ENCODE data around the gene RPL27A. TPM values are rescaled to one million over a fixed set of nuclear protein-coding genes. Genes with fewer than 3 reads are reported as not detected.

The RPL27A gene
- total and polyA plus RNA-seq, 2 donors (not counting 1 experiment from before 2014, with no cell fraction given) = 1,035 to 1,114 TPM

- Histone ChIP-seq H3K36me3 (ENCODE audit: control insufficient read depth, insufficient read depth, low read length) (peaks cover 7% of the 10 kb centered on the region), H4K20me1 (ENCODE audit: control insufficient read depth, extremely low read depth, insufficient read depth, low read length) (no peaks in the 10 kb centered on the region), H3K4me2 (ENCODE audit: extremely low read depth, insufficient read depth, low read length) (no peak overlapping the region), H3K4me1 (ENCODE audit: control insufficient read depth, extremely low read depth, insufficient read depth, low read length) (peaks cover 34% of the 10 kb centered on the region), H3K9ac (ENCODE audit: insufficient read depth, low read length) (no peak overlapping the region), H3K4me3 (replicated peaks in 1 of 4; ENCODE audit: control extremely low read depth in 1 of 4, insufficient read depth in 1 of 4, low read depth in 3 of 4, low read length in 4 of 4) (no peak overlapping the region), H2AFZ (ENCODE audit: low read length) (no peak overlapping the region), H3K9me3 (ENCODE audit: control insufficient read depth, insufficient read depth, low read depth, low read length) (no peaks in the 10 kb centered on the region), H3K27me3 (ENCODE audit: control insufficient read depth, insufficient read depth, low read length) (no peaks in the 10 kb centered on the region), H3K79me2 (ENCODE audit: control insufficient read depth, insufficient read depth, low read length) (no peaks in the 10 kb centered on the region), H3K27ac (ENCODE audit: insufficient read depth, low read length) (no peak overlapping the region)
- DNase-seq (ENCODE audit: low read depth in 2 of 2) = no peak
- TF ChIP-seq CTCF (conservative IDR thresholded peaks at IDR 0.05 in 1 of 2, IDR thresholded peaks at IDR 0.05 in 1 of 2; ENCODE audit: low read depth in 1 of 2, low read length in 2 of 2) = no peak
- no peak for TF ChIP-seq EZH2 (IDR thresholded peaks at IDR 0.05; ENCODE audit: low read length, missing control alignments)
These were observed 47.5 kb downstream of the RPL27A start for GRCh38 chr11:8729837-8730696.

GRCh38 chr11:8730697-8731020 lies 48.1 kb downstream of the RPL27A start:
- Histone ChIP-seq H3K27ac (ENCODE audit: insufficient read depth, low read length) (no peak overlapping the region), H3K27me3 (ENCODE audit: control insufficient read depth, insufficient read depth, low read length) (no peaks in the 10 kb centered on the region), H4K20me1 (ENCODE audit: control insufficient read depth, extremely low read depth, insufficient read depth, low read length) (no peaks in the 10 kb centered on the region), H3K4me1 (ENCODE audit: control insufficient read depth, extremely low read depth, insufficient read depth, low read length) (peaks cover 34% of the 10 kb centered on the region), H3K4me2 (ENCODE audit: extremely low read depth, insufficient read depth, low read length) (no peak overlapping the region), H3K36me3 (ENCODE audit: control insufficient read depth, insufficient read depth, low read length) (peaks cover 7% of the 10 kb centered on the region), H3K79me2 (ENCODE audit: control insufficient read depth, insufficient read depth, low read length) (no peaks in the 10 kb centered on the region), H3K4me3 (replicated peaks in 1 of 4; ENCODE audit: control extremely low read depth in 1 of 4, insufficient read depth in 1 of 4, low read depth in 3 of 4, low read length in 4 of 4) (no peak overlapping the region), H3K9ac (ENCODE audit: insufficient read depth, low read length) (no peak overlapping the region), H3K9me3 (ENCODE audit: control insufficient read depth, insufficient read depth, low read depth, low read length) (no peaks in the 10 kb centered on the region), H2AFZ (ENCODE audit: low read length) (no peak overlapping the region)
- TF ChIP-seq EZH2 (IDR thresholded peaks at IDR 0.05; ENCODE audit: low read length, missing control alignments) (no peak), CTCF (conservative IDR thresholded peaks at IDR 0.05 in 1 of 2, IDR thresholded peaks at IDR 0.05 in 1 of 2; ENCODE audit: low read depth in 1 of 2, low read length in 2 of 2) (no peak)
- DNase-seq (ENCODE audit: low read depth in 2 of 2) = no peak

- no peaks in the 10 kb centered on the region for H4K20me1 ChIP-seq (ENCODE audit: control insufficient read depth, extremely low read depth, insufficient read depth, low read length)
- DNase-seq (ENCODE audit: low read depth in 2 of 2) = no peak
- H3K4me2 ChIP-seq (ENCODE audit: extremely low read depth, insufficient read depth, low read length) = no peak overlapping the region
- H3K4me3 ChIP-seq (replicated peaks in 1 of 4; ENCODE audit: control extremely low read depth in 1 of 4, insufficient read depth in 1 of 4, low read depth in 3 of 4, low read length in 4 of 4) = no peak overlapping the region
- H3K79me2 ChIP-seq (ENCODE audit: control insufficient read depth, insufficient read depth, low read length) = no peaks in the 10 kb centered on the region
- no peak for TF ChIP-seq CTCF (conservative IDR thresholded peaks at IDR 0.05 in 1 of 2, IDR thresholded peaks at IDR 0.05 in 1 of 2; ENCODE audit: low read depth in 1 of 2, low read length in 2 of 2)
- TF ChIP-seq EZH2 (IDR thresholded peaks at IDR 0.05; ENCODE audit: low read length, missing control alignments) = no peak
- H2AFZ ChIP-seq (ENCODE audit: low read length) = no peak overlapping the region
- no peak overlapping the region for H3K9ac ChIP-seq (ENCODE audit: insufficient read depth, low read length)
- H3K36me3 ChIP-seq (ENCODE audit: control insufficient read depth, insufficient read depth, low read length) = peaks cover 7% of the 10 kb centered on the region
- no peak overlapping the region for H3K27ac ChIP-seq (ENCODE audit: insufficient read depth, low read length)
- no peaks in the 10 kb centered on the region for H3K9me3 ChIP-seq (ENCODE audit: control insufficient read depth, insufficient read depth, low read depth, low read length)
- no peaks in the 10 kb centered on the region for H3K27me3 ChIP-seq (ENCODE audit: control insufficient read depth, insufficient read depth, low read length)
- peaks cover 34% of the 10 kb centered on the region for H3K4me1 ChIP-seq (ENCODE audit: control insufficient read depth, extremely low read depth, insufficient read depth, low read length)
These were observed 49.2 kb downstream of the RPL27A start for GRCh38 chr11:8731647-8732323.

All from fibroblast of lung (primary cell).